ENCODE measurements around the gene AKIP1. TPM values are rescaled to one million over a fixed set of nuclear protein-coding genes. Genes with fewer than 3 reads are reported as not detected.

AKIP1 gene
- 41.0 to 53.3 TPM (median 42.3 TPM) in 5 replicates for total RNA-seq (2022; extraction: Qiagen RNA extraction; ENCODE audit: low read depth)

GRCh38 chr11:8911029-8911823 is at the start of gene AKIP1:
AKIP1 (plus strand) TSS chr11:8911189; CDS start chr11:8911450, 261 bp downstream.

GRCh38 chr11:8932564-8933180 is 21.7 kb downstream of the AKIP1 start, which contains the start of gene C11orf16:
C11orf16 (minus strand) TSS chr11:8932947; CDS start chr11:8932308, 639 bp downstream.

GRCh38 chr11:8942518-8943066 is 31.6 kb downstream of the AKIP1 start, which contains the start of gene ASCL3:
ASCL3 (minus strand) TSS chr11:8943016; CDS start chr11:8938161, 4,855 bp downstream.

GRCh38 chr11:8964324-8965320 is 53.6 kb downstream of the AKIP1 start, which contains the start of gene TMEM9B:
TMEM9B (minus strand) TSS chr11:8964442; CDS start chr11:8964313, 129 bp downstream.

Other genes starting within 250 kb of the AKIP1 start
- gene TRIM66, start 228.5 kb upstream of the AKIP1 start, total RNA-seq (2022; extraction: Qiagen RNA extraction; ENCODE audit: low read depth) = 1.1 to 2.3 TPM (median 1.7 TPM) in 5 replicates
- gene RPL27A, start 228.4 kb upstream of the AKIP1 start, total RNA-seq (2022; extraction: Qiagen RNA extraction; ENCODE audit: low read depth) = 2,550 to 3,109 TPM (median 2,667 TPM) in 5 replicates
- not detected in 5 replicates for gene C11orf16, start 21.8 kb downstream of the AKIP1 start, total RNA-seq (2022; extraction: Qiagen RNA extraction; ENCODE audit: low read depth)
- gene ASCL3, start 31.8 kb downstream of the AKIP1 start, total RNA-seq (2022; extraction: Qiagen RNA extraction; ENCODE audit: low read depth) = not detected in 5 replicates
- 26.3 to 37.6 TPM (median 37.4 TPM) in 5 replicates for gene TMEM9B, start 53.3 kb downstream of the AKIP1 start, total RNA-seq (2022; extraction: Qiagen RNA extraction; ENCODE audit: low read depth)
- gene NRIP3, start 92.8 kb downstream of the AKIP1 start, total RNA-seq (2022; extraction: Qiagen RNA extraction; ENCODE audit: low read depth) = 0.83 to 1.4 TPM (median 0.98 TPM) in 5 replicates
- 0.29 to 0.68 TPM (median 0.45 TPM) in 5 replicates for gene SCUBE2, start 180.4 kb downstream of the AKIP1 start, total RNA-seq (2022; extraction: Qiagen RNA extraction; ENCODE audit: low read depth)

All from A549 treated with RU486 at 1 μM for 4 hours (cell line).